Thymus (tissue), 11 donors: ENCODE results near the gene ARHGAP29. TPM values are rescaled to one million over a fixed set of nuclear protein-coding genes. Genes with fewer than 3 reads are reported as not detected.

Experiments used
- DNase-seq, 9 donors: peaks; one replicate each; pipeline ENCODE4 v3.0.0-alpha.2; 2013; ENCODE audit warnings: low spot score in 9 of 9, low read depth in 6 of 9, missing footprints in 1 of 9
- H3K27ac ChIP-seq, 2 donors: one replicate each; pipeline ENCODE4 v1.5.1; 2013; ENCODE audit warnings: control low read depth in 1 of 2, low read depth in 1 of 2, low read length in 1 of 2, mild to moderate bottlenecking in 1 of 2, moderate library complexity in 1 of 2
- H3K27me3 ChIP-seq, 2 donors: one replicate each; pipeline ENCODE4 v1.5.1; 2013; ENCODE audit warnings: low read length in 1 of 2; ENCODE audit not compliant: control insufficient read depth in 2 of 2, insufficient read depth in 1 of 2
- H3K36me3 ChIP-seq, 2 donors: one replicate each; pipeline ENCODE4 v1.5.1; 2013; ENCODE audit warnings: low read length in 1 of 2, mild to moderate bottlenecking in 1 of 2, moderate library complexity in 1 of 2; ENCODE audit not compliant: control insufficient read depth in 2 of 2, insufficient read depth in 2 of 2
- H3K4me1 ChIP-seq, 2 donors: one replicate each; pipeline ENCODE4 v1.5.1; 2013; ENCODE audit warnings: low read length in 2 of 2; ENCODE audit not compliant: control insufficient read depth in 2 of 2, insufficient read depth in 2 of 2
- H3K4me3 ChIP-seq, 2 donors: one replicate each; pipeline ENCODE4 v1.5.1; 2013; ENCODE audit warnings: low read length in 2 of 2, control low read depth in 1 of 2, mild to moderate bottlenecking in 1 of 2
- H3K9me3 ChIP-seq, 2 donors: one replicate each; pipeline ENCODE4 v1.5.1; 2013; ENCODE audit warnings: low read length in 1 of 2, mild to moderate bottlenecking in 1 of 2; ENCODE audit not compliant: control insufficient read depth in 2 of 2, insufficient read depth in 1 of 2
- WGBS: extraction: QIAGEN DNeasy Blood & Tissue Kit; methylation state at CpG from one replicate; pipeline ENCODE4 v1.1.7; 2013; 5-methylcytosine and 5-hydroxymethylcytosine counted together
- polyA plus RNA-seq: library from polyadenylated mRNA; stranded (reverse); fragments of 200-250 nt; gene quantifications from one replicate; pipeline ENCODE4 v1.2.3, GENCODE V29; 2013
- total RNA-seq: library from RNA; stranded (reverse); fragments of 120-200 nt; gene quantifications from one replicate; pipeline ENCODE4 v1.2.4, GENCODE V29; 2013
- donor health status: healthy.

The ARHGAP29 gene
- total and polyA plus RNA-seq, 2 donors = 5.4 to 10.8 TPM

DNA sequence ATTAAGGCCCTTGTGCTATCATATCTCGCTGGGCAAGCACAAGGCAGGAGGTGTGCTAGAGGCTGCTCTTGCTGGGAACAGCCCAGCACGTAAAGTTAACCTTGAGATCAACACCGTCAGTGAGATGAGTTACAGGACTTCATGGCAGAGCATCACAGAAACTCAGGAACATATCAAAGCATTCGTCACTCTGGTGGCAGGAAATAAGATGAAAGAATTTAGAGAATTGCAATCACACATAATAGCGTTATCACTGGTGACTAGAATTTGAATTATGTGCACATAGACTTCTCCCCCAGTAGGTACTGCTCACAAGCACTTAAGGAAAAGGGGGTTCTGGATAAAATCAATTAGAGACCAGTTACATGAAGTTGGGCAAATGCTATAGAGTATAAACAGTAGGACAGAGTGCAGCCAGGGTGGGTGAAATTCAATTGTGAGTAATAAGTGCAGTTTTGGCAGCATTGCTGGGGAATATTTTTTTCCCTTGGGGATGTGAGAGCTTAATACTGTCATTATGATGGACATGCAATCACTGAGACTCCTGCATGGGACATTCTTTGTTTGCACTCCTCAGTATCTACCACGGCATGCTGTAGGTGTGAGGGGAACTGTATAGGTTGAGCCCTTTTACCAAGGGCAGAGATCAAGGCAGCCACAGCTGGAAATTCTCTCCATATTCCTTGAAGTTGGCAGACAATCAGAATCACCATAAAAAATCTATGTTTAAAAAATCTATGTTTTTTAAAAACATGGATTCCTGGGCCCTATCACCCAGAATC, 44.2 kb upstream of the ARHGAP29 start:
- Histone ChIP-seq H3K27ac (no peak overlapping the region), H3K9me3 (no peaks in the 10 kb centered on the region), H3K4me3 (no peak overlapping the region), H3K4me1 (no peaks in the 10 kb centered on the region), H3K36me3 (no peaks in the 10 kb centered on the region), H3K27me3 (peaks cover 0 to 3% of the 10 kb centered on the region in 2 donors)
- 70% methylated on average over 6 of the region's 6 CpGs for WGBS
- DNase-seq = peak in 3 of 9 donors; percentile 5 to 15 (median 9)

DNA sequence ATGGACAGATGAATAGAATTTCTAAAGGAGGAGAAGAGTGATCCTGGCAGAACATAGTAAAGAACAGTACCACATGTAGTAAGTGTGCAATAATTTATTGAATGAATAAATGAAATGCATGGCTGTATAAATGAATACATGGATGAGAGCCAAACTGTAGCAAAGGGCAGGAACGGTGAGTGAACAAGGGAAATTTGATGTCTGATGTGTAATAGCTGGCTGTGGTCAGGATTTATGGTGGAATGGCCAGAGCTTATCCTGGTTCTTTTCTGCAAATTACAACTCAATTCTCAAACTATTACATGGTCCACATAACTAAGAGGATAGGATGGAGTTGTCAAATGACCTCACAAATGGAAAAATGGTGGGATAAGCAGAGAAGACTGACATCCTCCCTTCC, 43.2 kb upstream of the ARHGAP29 start:
- Histone ChIP-seq H3K36me3 (no peaks in the 10 kb centered on the region), H3K9me3 (no peaks in the 10 kb centered on the region), H3K4me3 (no peak overlapping the region), H3K4me1 (no peaks in the 10 kb centered on the region), H3K27me3 (peaks cover 0 to 3% of the 10 kb centered on the region in 2 donors), H3K27ac (no peak overlapping the region)
- DNase-seq = no peak
- 95% methylated on average over 1 of the region's 1 CpG for WGBS

DNA sequence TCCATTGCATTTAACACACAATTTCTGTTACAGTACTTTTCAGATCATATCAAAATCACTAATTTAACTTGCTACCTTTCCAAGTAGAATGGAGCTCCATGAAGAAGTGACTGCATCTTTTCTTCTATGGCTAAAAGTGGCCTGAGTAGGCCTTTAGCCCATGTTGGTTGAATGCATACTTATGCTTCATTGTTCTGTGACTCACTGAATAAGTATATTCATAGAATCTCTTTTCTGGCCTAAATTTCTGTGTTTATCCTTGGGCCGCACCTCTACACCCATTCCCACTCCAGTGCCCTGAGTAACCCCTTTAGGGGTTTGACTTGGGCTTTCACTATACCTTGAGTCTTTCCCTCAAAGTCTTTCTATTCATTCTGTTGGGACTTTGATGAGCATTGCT, 42.1 kb upstream of the ARHGAP29 start:
- no peaks in the 10 kb centered on the region for H3K4me1 ChIP-seq
- H3K27ac ChIP-seq = no peak overlapping the region
- WGBS = 98% methylated on average over 1 of the region's 1 CpG
- H3K4me3 ChIP-seq = no peak overlapping the region
- H3K9me3 ChIP-seq = no peaks in the 10 kb centered on the region
- H3K27me3 ChIP-seq = peaks cover 0 to 3% of the 10 kb centered on the region in 2 donors
- H3K36me3 ChIP-seq = no peaks in the 10 kb centered on the region
- DNase-seq = no peak

DNA sequence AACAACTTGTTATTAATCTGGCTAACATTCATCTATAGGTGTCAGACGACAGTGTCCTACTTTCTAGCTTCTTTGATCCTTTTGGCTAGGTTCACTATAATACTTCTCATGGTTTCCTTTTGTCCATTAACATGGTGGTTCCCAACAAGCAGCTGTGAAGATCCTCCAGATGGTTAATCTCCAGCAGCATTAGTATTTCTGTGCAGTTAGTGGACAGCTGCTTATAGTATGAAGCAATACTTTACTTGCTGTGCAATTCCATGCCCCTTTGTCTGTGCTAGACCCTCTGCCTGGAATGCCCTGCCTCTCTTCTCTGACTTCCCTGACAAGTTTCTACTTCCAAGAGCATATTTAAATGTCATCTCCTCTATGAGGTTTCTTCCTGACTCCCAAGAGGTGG, 41.7 kb upstream of the ARHGAP29 start:
- H3K36me3 ChIP-seq = no peaks in the 10 kb centered on the region
- WGBS = 100% methylated on average over 1 of the region's 1 CpG
- no peak for DNase-seq

DNA sequence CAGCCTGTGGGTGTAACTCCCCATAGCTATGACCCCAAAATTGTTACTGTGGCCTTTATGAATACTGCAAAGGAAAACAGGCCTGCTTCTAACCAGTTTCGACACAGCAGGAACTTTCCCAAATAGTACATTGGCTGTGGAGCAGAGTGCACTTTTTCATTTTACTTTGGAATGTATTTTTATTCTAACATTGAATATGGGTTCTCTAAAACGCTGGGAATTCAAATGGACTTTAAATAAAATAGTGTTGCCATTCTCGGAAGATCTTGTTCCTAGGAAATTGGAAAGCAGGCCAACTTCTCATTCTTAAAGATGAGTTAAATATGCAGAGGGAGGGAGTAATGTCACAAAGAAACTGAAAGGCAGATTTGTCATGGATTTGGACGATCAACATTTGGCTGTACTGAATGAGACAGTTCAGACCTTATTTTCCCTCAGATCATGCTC, 39.6 kb upstream of the ARHGAP29 start:
- Histone ChIP-seq H3K27me3 (no peaks in the 10 kb centered on the region), H3K4me1 (no peaks in the 10 kb centered on the region), H3K4me3 (no peak overlapping the region), H3K36me3 (no peaks in the 10 kb centered on the region), H3K9me3 (no peaks in the 10 kb centered on the region), H3K27ac (no peak overlapping the region)
- 93% methylated on average over 4 of the region's 4 CpGs for WGBS
- DNase-seq = no peak

More for the DNA sequence above, 41.7 kb upstream of the ARHGAP29 start:
- no peak overlapping the region for H3K4me3 ChIP-seq
- no peaks in the 10 kb centered on the region for H3K9me3 ChIP-seq
- no peaks in the 10 kb centered on the region for H3K4me1 ChIP-seq
- peaks cover 0 to 3% of the 10 kb centered on the region in 2 donors for H3K27me3 ChIP-seq
- H3K27ac ChIP-seq = no peak overlapping the region

DNA sequence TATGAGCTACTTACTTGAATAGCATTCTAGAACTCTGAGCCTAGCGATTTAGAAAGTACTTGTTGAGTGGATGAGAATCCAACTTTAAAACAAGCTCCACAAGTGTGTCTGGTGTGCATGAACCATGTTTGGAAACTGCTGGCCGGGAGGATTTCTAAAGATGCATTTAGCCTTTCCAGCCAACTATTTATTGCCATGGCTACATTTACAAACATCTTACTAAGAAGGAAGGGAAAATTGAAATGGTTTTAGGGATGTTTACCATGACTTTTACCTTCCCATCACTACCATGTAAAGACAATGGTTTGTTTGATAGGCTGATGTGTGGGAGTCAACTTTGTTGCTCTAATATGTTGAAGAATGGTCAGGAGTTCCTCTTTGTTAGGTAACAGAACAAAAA, 37.7 kb upstream of the ARHGAP29 start:
- Histone ChIP-seq H3K4me3 (no peak overlapping the region), H3K27me3 (no peaks in the 10 kb centered on the region), H3K4me1 (no peaks in the 10 kb centered on the region), H3K9me3 (no peaks in the 10 kb centered on the region), H3K27ac (no peak overlapping the region), H3K36me3 (no peaks in the 10 kb centered on the region)
- 93% methylated on average over 2 of the region's 2 CpGs for WGBS
- DNase-seq = no peak

DNA sequence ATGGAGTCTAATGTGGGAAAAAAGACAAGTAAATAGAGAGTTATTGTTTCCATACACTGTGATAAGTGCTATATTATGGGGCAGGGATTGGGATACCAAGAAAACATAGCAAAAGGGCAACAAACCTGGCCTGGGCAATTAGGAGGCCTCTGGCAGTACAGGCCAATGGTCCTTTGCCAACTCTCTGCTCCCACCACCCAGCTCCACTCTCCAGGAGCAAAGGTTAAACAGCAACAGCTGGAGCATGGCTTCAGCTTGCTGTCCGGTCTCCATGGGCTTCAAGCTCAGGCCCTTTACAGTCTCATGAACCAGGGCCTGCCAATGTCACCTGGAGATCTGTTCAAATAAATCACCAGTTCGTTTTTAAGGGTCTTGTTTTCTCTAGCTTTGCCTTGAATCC, 37.2 kb upstream of the ARHGAP29 start:
- no peaks in the 10 kb centered on the region for H3K9me3 ChIP-seq
- no peak overlapping the region for H3K27ac ChIP-seq
- no peaks in the 10 kb centered on the region for H3K36me3 ChIP-seq
- H3K4me1 ChIP-seq = no peaks in the 10 kb centered on the region
- DNase-seq = no peak
- H3K27me3 ChIP-seq = no peaks in the 10 kb centered on the region
- WGBS = 92% methylated on average over 2 of the region's 2 CpGs
- H3K4me3 ChIP-seq = no peak overlapping the region

DNA sequence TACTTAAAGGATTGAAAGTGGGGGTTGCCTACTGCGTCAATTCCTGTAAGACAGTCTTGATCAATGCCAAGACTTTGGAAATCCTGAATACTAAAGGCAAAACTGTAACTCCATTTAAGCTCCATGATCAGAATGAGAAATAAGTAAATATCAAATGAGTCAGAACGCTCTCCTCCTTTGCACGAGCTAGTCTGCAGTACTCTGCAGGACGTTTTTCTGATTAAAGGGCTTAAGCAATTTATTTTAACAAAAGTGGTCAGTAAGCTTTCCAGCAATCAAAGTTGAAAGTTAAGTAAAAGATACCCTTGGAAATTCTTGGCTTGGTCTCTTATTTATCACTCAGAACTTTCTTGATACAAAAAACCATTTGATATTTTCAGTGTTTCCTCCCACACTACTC, 35.7 kb upstream of the ARHGAP29 start:
- 78% methylated on average over 4 of the region's 4 CpGs for WGBS
- Histone ChIP-seq H3K27ac (no peak overlapping the region), H3K27me3 (no peaks in the 10 kb centered on the region), H3K4me1 (no peaks in the 10 kb centered on the region), H3K9me3 (no peaks in the 10 kb centered on the region), H3K36me3 (no peaks in the 10 kb centered on the region), H3K4me3 (no peak overlapping the region)
- no peak for DNase-seq

DNA sequence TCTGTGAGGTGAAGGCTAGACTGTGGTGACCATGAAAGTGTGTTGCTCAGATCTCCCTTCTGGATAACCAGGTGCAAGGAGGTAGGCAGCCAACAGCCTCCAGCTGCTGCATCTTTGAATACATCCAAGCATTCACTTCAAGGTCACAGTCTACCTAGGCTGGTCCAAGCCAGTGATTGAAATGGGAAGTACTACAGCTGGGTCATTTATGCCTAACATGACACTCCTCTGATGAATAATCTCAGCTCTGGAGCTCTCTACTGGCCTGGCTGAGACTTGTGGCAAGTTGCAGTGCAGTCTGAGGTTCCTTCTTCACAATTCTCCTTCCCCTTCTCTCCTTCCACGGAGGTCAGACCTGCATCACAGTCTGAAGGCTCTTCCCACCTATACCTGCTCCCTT, 35.0 kb upstream of the ARHGAP29 start:
- Histone ChIP-seq H3K27me3 (no peaks in the 10 kb centered on the region), H3K9me3 (no peaks in the 10 kb centered on the region), H3K4me3 (no peak overlapping the region), H3K4me1 (no peaks in the 10 kb centered on the region), H3K27ac (no peak overlapping the region), H3K36me3 (no peaks in the 10 kb centered on the region)
- 68% methylated on average over 1 of the region's 1 CpG for WGBS
- DNase-seq = no peak
